T follicular helper cell (primary cell): ENCODE data around the gene ALDH18A1.

ENCODE experiments used
- DNase-seq: peaks from one replicate; pipeline ENCODE4 v3.0.0-alpha.2; 2020; ENCODE audit warnings: low read depth

Gene ALDH18A1

GRCh38 chr10:95556994-95557767 lies 99.3 kb downstream of the ALDH18A1 start:
- no peak for DNase-seq
